Mesothelial cell of epicardium (in vitro differentiated cells): ENCODE measurements around the gene TSGA10IP. TPM values are rescaled to one million over a fixed set of nuclear protein-coding genes. Genes with fewer than 3 reads are reported as not detected.

Source experiments
- DNase-seq, 2 experiments: peaks; one replicate each; pipeline ENCODE4 v3.0.0; 2021; ENCODE audit warnings: low spot score in 2 of 2; ENCODE audit not compliant: unreplicated experiment in 2 of 2
- H3K27ac Mint-ChIP-seq: 2 replicates; pipeline ENCODE4 v1.8.0; 2021; ENCODE audit warnings: mixed read lengths
- H3K27me3 Mint-ChIP-seq: 2 replicates; pipeline ENCODE4 v1.8.0; 2021; ENCODE audit warnings: low read depth, mixed read lengths
- H3K36me3 Mint-ChIP-seq: 2 replicates; pipeline ENCODE4 v1.8.0; 2021; ENCODE audit warnings: mixed read lengths
- H3K4me1 Mint-ChIP-seq: 2 replicates; pipeline ENCODE4 v1.8.0; 2021; ENCODE audit warnings: mixed read lengths
- H3K4me3 Mint-ChIP-seq: 2 replicates; pipeline ENCODE4 v1.8.0; 2021; ENCODE audit warnings: mild to moderate bottlenecking, moderate library complexity, mixed read lengths
- H3K9me3 Mint-ChIP-seq: 2 replicates; pipeline ENCODE4 v1.8.0; 2021; ENCODE audit warnings: mixed read lengths
- total RNA-seq: library from RNA; stranded (reverse); gene quantifications from 3 replicates; pipeline ENCODE4 v1.2.1, GENCODE V29; 2021
- TF ChIP-seq, protein P1 (sequence below): fragments of 200-600 bp; sonication (generic); IDR thresholded peaks from one replicate; pipeline ENCODE4 v1.5.0; 2021; ENCODE audit warnings: antibody characterized with exemption; ENCODE audit not compliant: unreplicated experiment

Gene TSGA10IP
- total RNA-seq, 1 donor from 2014 or later = not detected

DNA sequence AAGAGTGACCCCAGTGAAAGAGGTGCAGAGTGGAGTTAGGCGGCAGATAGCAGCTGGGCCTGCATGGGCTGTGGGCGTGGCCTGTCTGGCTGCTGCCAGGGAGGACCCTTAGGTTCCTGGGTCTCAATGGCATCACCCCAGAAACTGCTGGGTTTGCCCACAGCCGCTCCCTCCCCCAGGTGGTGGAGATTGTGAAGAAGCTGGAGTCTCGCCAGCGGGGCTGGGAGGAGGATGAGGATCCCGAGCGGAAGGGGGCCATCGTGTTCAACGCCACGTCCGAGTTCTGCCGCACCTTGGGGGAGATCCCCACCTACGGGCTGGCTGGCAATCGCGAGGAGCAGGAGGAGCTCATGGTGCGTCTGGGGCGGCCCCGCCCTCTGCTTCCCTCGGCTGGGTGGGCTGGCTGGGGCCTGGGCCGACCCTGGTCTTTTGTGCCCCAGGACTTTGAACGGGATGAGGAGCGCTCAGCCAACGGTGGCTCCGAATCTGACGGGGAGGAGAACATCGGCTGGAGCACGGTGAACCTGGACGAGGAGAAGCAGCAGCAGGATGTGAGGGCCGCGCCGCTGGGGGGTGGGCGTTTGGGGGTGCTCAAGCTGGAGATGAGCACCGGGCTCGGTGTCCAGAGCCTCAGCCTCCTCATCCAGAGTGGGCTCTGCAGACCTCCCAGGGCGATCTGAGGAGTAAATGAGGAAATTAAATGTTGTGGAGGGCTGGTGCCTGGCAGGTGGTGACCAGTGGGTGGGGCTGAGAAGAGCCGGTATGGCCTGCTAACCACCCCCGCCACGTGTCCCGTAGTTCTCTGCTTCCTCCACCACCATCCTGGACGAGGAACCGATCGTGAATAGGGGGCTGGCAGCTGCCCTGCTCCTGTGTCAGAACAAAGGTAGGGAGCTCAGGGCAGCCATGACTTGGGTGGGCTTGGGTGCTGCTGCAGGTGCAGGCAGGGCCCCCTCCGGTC lies 31.2 kb downstream of the TSGA10IP start:
- no peak for DNase-seq
- TF ChIP-seq, protein P1, sequence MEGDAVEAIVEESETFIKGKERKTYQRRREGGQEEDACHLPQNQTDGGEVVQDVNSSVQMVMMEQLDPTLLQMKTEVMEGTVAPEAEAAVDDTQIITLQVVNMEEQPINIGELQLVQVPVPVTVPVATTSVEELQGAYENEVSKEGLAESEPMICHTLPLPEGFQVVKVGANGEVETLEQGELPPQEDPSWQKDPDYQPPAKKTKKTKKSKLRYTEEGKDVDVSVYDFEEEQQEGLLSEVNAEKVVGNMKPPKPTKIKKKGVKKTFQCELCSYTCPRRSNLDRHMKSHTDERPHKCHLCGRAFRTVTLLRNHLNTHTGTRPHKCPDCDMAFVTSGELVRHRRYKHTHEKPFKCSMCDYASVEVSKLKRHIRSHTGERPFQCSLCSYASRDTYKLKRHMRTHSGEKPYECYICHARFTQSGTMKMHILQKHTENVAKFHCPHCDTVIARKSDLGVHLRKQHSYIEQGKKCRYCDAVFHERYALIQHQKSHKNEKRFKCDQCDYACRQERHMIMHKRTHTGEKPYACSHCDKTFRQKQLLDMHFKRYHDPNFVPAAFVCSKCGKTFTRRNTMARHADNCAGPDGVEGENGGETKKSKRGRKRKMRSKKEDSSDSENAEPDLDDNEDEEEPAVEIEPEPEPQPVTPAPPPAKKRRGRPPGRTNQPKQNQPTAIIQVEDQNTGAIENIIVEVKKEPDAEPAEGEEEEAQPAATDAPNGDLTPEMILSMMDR = no peak
- Mint-ChIP-seq H3K27me3 (no peaks in the 10 kb centered on the region), H3K27ac (no peak overlapping the region), H3K9me3 (no peaks in the 10 kb centered on the region), H3K4me3 (no peak overlapping the region), H3K4me1 (no peaks in the 10 kb centered on the region), H3K36me3 (peaks cover 35% of the 10 kb centered on the region)

DNA sequence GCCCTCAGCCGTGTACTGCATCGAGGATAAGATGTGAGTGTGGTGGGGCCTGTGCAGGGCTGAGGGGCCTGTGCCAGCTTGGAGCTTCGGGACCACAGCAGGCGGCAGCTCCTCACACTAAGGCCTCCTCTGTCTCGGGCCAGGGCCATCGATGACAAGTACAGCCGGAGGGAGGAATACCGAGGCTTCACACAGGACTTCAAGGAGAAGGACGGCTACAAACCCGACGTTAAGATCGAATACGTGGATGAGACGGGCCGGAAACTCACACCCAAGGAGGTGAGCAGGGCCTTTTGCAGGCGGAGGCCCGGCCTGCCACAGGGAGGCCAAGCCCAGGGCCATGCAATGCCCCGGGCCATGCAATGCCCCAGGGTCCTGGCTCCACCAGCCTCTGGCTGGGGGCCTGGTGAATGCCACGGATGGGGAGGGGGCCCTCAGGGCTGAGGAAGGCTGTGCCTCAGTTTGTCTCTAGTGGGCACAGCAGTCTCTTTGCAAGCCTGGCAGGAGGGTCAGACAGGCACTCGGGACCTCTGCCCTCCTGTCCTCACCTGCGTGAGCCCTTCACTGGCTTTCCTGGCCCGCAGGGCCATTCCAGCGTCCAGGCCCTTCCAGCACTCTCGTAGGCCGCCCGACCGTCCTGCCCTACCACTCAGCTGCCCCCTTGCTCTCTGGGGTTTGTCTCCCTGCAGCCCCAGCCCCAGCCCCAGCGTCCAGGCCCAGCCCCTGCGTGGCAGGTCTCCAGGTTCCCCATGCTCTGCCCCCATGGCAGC lies 32.5 kb downstream of the TSGA10IP start:
- H3K36me3 Mint-ChIP-seq = peaks cover 28% of the 10 kb centered on the region
- no peak for DNase-seq
- TF ChIP-seq, protein P1 = no peak
- H3K27me3 Mint-ChIP-seq = no peaks in the 10 kb centered on the region
- H3K4me3 Mint-ChIP-seq = no peak overlapping the region
- no peak overlapping the region for H3K27ac Mint-ChIP-seq
- no peaks in the 10 kb centered on the region for H3K4me1 Mint-ChIP-seq
- no peaks in the 10 kb centered on the region for H3K9me3 Mint-ChIP-seq

DNA sequence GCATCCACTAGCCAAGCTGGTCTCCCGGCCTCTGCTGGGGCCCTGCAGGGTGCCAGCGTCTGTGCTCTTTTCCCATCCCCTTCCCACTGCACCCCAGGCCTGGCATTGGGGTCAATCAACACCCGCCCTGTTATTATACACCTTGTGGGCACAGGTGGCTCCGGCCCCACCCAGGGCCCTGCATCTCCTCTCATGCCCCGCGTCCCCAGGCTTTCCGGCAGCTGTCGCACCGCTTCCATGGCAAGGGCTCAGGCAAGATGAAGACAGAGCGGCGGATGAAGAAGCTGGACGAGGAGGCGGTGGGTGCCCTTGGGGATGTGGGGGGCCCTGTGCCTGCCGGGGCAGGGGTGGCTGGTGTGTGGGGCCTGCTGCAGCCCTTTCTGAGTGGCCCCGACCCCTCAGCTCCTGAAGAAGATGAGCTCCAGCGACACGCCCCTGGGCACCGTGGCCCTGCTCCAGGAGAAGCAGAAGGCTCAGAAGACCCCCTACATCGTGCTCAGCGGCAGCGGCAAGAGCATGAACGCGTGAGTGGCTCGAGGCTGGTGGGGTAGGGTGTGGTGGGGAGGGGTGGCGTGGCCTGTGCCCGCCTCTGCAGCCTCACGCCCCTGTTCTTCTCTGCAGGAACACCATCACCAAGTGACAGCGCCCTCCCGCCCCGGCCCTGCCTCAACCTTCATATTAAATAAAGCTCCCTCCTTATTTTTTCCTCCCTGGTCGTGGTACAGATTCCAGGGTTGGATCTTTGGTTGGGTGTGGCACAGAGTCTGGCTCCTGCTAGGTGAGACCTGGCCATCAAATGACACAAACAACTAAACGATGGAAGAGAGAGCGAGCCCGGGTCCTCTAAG lies 33.3 kb downstream of the TSGA10IP start:
- H3K9me3 Mint-ChIP-seq = no peaks in the 10 kb centered on the region
- TF ChIP-seq, protein P1 = no peak
- H3K27ac Mint-ChIP-seq = no peak overlapping the region
- H3K4me1 Mint-ChIP-seq = no peaks in the 10 kb centered on the region
- no peak for DNase-seq
- H3K36me3 Mint-ChIP-seq = peaks cover 21% of the 10 kb centered on the region
- no peaks in the 10 kb centered on the region for H3K27me3 Mint-ChIP-seq
- H3K4me3 Mint-ChIP-seq = no peak overlapping the region

DNA sequence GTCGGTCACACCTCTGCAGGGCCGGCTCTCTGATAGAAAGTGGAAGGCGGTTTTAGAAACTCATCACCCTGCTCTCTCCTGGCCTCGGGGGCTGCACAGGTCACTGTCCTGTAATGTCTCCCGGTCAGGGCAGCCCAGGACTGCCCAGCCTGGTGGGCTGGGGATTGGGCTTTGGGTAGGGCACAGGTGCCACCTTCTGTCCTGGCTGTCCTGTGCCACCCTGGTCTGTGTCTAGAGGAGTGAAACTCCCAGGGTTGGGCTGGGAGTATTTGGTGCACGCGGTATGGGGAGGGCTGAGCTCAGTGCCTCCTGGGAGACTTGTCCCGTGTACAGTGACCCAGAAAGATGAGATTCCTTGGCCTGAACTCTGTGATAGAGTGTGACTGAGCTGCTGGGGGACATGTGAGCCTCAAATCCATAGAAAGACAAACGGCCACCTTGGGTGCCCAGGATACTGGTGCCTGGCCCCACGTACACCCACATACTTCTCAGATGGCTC lies 34.0 kb downstream of the TSGA10IP start:
- TF ChIP-seq, protein P1 = no peak
- H3K27me3 Mint-ChIP-seq = no peaks in the 10 kb centered on the region
- DNase-seq = no peak
- H3K4me1 Mint-ChIP-seq = no peaks in the 10 kb centered on the region
- H3K27ac Mint-ChIP-seq = no peak overlapping the region
- H3K9me3 Mint-ChIP-seq = no peaks in the 10 kb centered on the region
- peaks cover 19% of the 10 kb centered on the region for H3K36me3 Mint-ChIP-seq
- no peak overlapping the region for H3K4me3 Mint-ChIP-seq

DNA sequence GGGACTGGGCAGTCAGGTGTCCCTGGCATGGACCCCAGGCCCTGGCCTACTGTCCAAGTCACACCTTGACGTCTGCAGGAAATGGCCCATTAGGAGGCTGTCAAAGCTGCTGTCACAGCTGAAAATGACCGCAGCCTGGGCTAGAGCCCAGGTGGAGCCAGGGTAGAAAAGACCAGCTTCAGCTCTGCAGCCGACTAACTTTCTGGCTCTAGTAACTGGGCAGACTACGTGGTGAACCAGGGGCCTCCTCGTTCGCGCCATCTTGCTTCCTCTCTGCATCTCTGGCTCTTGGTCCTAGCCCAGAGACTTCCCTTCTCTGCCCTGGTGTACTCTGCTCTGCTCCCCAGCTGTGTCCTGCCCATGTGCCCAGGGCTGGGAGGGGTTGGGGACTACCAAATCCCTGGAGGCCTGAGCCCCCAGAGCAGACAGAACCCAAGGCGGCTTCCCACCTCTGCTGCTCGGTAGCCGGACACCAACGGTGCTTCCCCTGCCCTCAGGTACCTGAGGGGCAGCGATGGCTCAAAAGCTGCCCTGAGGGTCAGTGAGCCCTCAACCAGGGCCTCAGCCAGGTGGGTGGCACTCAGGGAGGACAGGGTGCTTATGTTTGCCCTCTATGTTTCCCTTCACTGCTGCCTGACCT lies 35.9 kb downstream of the TSGA10IP start:
- no peaks in the 10 kb centered on the region for H3K4me1 Mint-ChIP-seq
- no peaks in the 10 kb centered on the region for H3K9me3 Mint-ChIP-seq
- no peak overlapping the region for H3K27ac Mint-ChIP-seq
- TF ChIP-seq, protein P1 = no peak
- DNase-seq = no peak
- H3K4me3 Mint-ChIP-seq = no peak overlapping the region
- H3K27me3 Mint-ChIP-seq = no peaks in the 10 kb centered on the region
- peaks cover 11% of the 10 kb centered on the region for H3K36me3 Mint-ChIP-seq
